Stimulated activated CD8-positive, alpha-beta memory T cell treated with anti-CD3 and anti-CD28 coated beads, Interleukin-15, amount 100 ng/mL, for 48 hours (primary cell): ENCODE measurements around the gene MPPED2.

ENCODE experiments used
- DNase-seq, 2 donors: peaks; one replicate each; pipeline ENCODE4 v3.0.0-alpha.2; 2020; ENCODE audit warnings: low read depth in 2 of 2

The MPPED2 gene

GRCh38 chr11:30364837-30365482 is 221.2 kb downstream of the MPPED2 start:
- no peak for DNase-seq

- no peak for DNase-seq
Observed at GRCh38 chr11:30364139-30364836, 221.9 kb downstream of the MPPED2 start.

GRCh38 chr11:30360741-30361140 is 225.4 kb downstream of the MPPED2 start:
- no peak for DNase-seq
